H1 (cell line): ENCODE data around the gene UAP1. TPM values are rescaled to one million over a fixed set of nuclear protein-coding genes. Genes with fewer than 3 reads are reported as not detected.

ENCODE experiments used
- CTCF ChIA-PET: fragments of 300-600 bp; sonication (Branson Sonifier 250); formaldehyde crosslinking; loops from one replicate; lab custom pipeline; 2021; ENCODE audit not compliant: partially characterized antibody; lab: Charles Lee
- POLR2A ChIA-PET: fragments of 300-600 bp; sonication (Branson Sonifier 250); formaldehyde crosslinking; loops from one replicate; lab custom pipeline; 2021; ENCODE audit warnings: inconsistent platforms; ENCODE audit not compliant: partially characterized antibody; lab: Charles Lee
- DNase-seq, 2 experiments: peaks; one replicate each; pipeline versions ENCODE4 v3.0.0 to v3.0.0-alpha.2; 2010 to 2022; ENCODE audit warnings: low spot score in 2 of 2, low read depth in 1 of 2, mixed read lengths in 1 of 2
- FAIRE-seq: peaks from 2 replicates; lab custom pipeline; 2011; peaks lifted over from hg19 to GRCh38; lab: Jason Lieb, UNC
- H2AFZ ChIP-seq: 2 replicates; pipeline ENCODE4 v1.8.1; 2012; ENCODE audit warnings: low read length, inconsistent platforms
- H2AK5ac ChIP-seq: 2 replicates; pipeline ENCODE4 v1.6.1; 2013; ENCODE audit warnings: low read depth, low read length
- H2BK120ac ChIP-seq: replicated peaks from 2 replicates; pipeline ENCODE3; 2013; ENCODE audit warnings: low read depth, low read length, inconsistent platforms
- H2BK12ac ChIP-seq: 2 replicates; pipeline ENCODE4 v1.6.1; 2013; ENCODE audit warnings: low read depth, low read length
- H2BK15ac ChIP-seq: 2 replicates; pipeline ENCODE4 v1.6.1; 2013; ENCODE audit warnings: low read length
- H2BK20ac ChIP-seq: 2 replicates; pipeline ENCODE4 v1.6.1; 2013; ENCODE audit warnings: low read length
- H2BK5ac ChIP-seq: 2 replicates; pipeline ENCODE4 v1.6.1; 2013; ENCODE audit warnings: low read depth, low read length
- H3K14ac ChIP-seq: 2 replicates; pipeline ENCODE4 v1.6.1; 2013; ENCODE audit warnings: inconsistent platforms; ENCODE audit not compliant: insufficient read length
- H3K18ac ChIP-seq: 2 replicates; pipeline ENCODE4 v1.6.1; 2013; ENCODE audit warnings: low read length; ENCODE audit errors: extremely low read depth
- H3K23ac ChIP-seq: 2 replicates; pipeline ENCODE4 v1.6.1; 2013; ENCODE audit warnings: inconsistent platforms; ENCODE audit not compliant: insufficient read length
- H3K23me2 ChIP-seq: 2 replicates; pipeline ENCODE4 v1.6.1; 2013; ENCODE audit warnings: low read depth, low read length
- H3K27ac ChIP-seq: 2 replicates; pipeline ENCODE4 v1.6.1; 2011; ENCODE audit warnings: low read depth, low read length, inconsistent platforms
- H3K27me3 ChIP-seq, 4 experiments: replicated peaks in 1 of 4; 1 replicate in 1 of 4; 2 replicates in 3 of 4; pipeline versions ENCODE4 v1.6.1 to v1.8.1; 2011 to 2013; ENCODE audit warnings: low read length in 3 of 4, mild to moderate bottlenecking in 3 of 4, inconsistent platforms in 2 of 4, mixed read lengths in 2 of 4, moderate library complexity in 1 of 4; ENCODE audit not compliant: control insufficient read depth in 3 of 4, insufficient read depth in 3 of 4; ENCODE audit errors: extremely low read depth in 1 of 4
- H3K36me3 ChIP-seq, 4 experiments: 2 replicates each; pipeline versions ENCODE4 v1.6.1 to v1.8.1; 2011 to 2013; ENCODE audit warnings: mild to moderate bottlenecking in 4 of 4, low read length in 3 of 4, moderate library complexity in 2 of 4, control low read depth in 1 of 4, inconsistent platforms in 1 of 4; ENCODE audit not compliant: insufficient read depth in 4 of 4, control insufficient read depth in 2 of 4
- H3K4ac ChIP-seq: replicated peaks from 2 replicates; pipeline ENCODE3; 2013; ENCODE audit warnings: low read length, low read depth, mixed read lengths, inconsistent platforms; ENCODE audit not compliant: insufficient read length
- H3K4me1 ChIP-seq, 4 experiments: replicated peaks in 1 of 4; 1 replicate in 1 of 4; 2 replicates in 3 of 4; pipeline versions ENCODE4 v1.6.1 to v1.8.1; 2011 to 2013; ENCODE audit warnings: low read length in 3 of 4, inconsistent platforms in 2 of 4, mixed read lengths in 1 of 4; ENCODE audit not compliant: insufficient read depth in 4 of 4, control insufficient read depth in 3 of 4
- H3K4me2 ChIP-seq, 2 experiments: 2 replicates each; pipeline versions ENCODE4 v1.6.1 to v1.8.1; 2011 to 2013; ENCODE audit warnings: low read depth in 2 of 2, low read length in 2 of 2, control low read depth in 1 of 2, inconsistent platforms in 1 of 2, mild to moderate bottlenecking in 1 of 2; ENCODE audit not compliant: insufficient read depth in 1 of 2
- H3K4me3 ChIP-seq, 4 experiments: fragments of 200-600, 300-600 bp in 1 of 4; sonication (generic), shearing (Covaris generic), sonication (Bioruptor Twin) in 1 of 4; 2 replicates each; pipeline versions ENCODE4 v1.5.1 to v1.8.1; 2011 to 2016; ENCODE audit warnings: low read length in 4 of 4, low read depth in 3 of 4, control low read depth in 2 of 4, inconsistent platforms in 2 of 4, mild to moderate bottlenecking in 2 of 4, mixed read lengths in 1 of 4, moderate library complexity in 1 of 4; ENCODE audit not compliant: insufficient read depth in 2 of 4; ENCODE audit errors: extremely low read depth in 1 of 4
- H3K56ac ChIP-seq: replicated peaks from 2 replicates; pipeline ENCODE3; 2013; ENCODE audit warnings: low read depth, mild to moderate bottlenecking, mixed read lengths, low read length, inconsistent platforms; ENCODE audit not compliant: insufficient read length
- H3K79me1 ChIP-seq: 2 replicates; pipeline ENCODE4 v1.6.1; 2013; ENCODE audit warnings: low read depth, low read length, control low read depth
- H3K79me2 ChIP-seq, 2 experiments: 2 replicates each; pipeline versions ENCODE4 v1.6.1 to v1.8.1; 2012 to 2013; ENCODE audit warnings: low read length in 2 of 2, mild to moderate bottlenecking in 2 of 2, inconsistent platforms in 1 of 2; ENCODE audit not compliant: insufficient read depth in 2 of 2, control insufficient read depth in 1 of 2
- H3K9ac ChIP-seq, 4 experiments: replicated peaks in 1 of 4; 1 replicate in 1 of 4; 2 replicates in 3 of 4; pipeline versions ENCODE4 v1.6.1 to v1.8.1; 2011 to 2013; ENCODE audit warnings: low read depth in 3 of 4, low read length in 3 of 4, control low read depth in 2 of 4, mild to moderate bottlenecking in 2 of 4, moderate library complexity in 2 of 4, inconsistent platforms in 1 of 4; ENCODE audit errors: extremely low read depth in 1 of 4
- H3K9me3 ChIP-seq, 2 experiments: 2 replicates each; pipeline versions ENCODE4 v1.6.1 to v1.8.1; 2012 to 2013; ENCODE audit warnings: mild to moderate bottlenecking in 2 of 2, moderate library complexity in 2 of 2, control low read depth in 1 of 2, inconsistent platforms in 1 of 2, low read depth in 1 of 2, low read length in 1 of 2, mixed read lengths in 1 of 2; ENCODE audit not compliant: insufficient read depth in 2 of 2
- H4K20me1 ChIP-seq, 2 experiments: replicated peaks in 1 of 2; 2 replicates each; pipeline versions ENCODE3 to v1.8.1; 2011 to 2013; ENCODE audit warnings: inconsistent platforms in 2 of 2, low read length in 2 of 2, mild to moderate bottlenecking in 1 of 2; ENCODE audit not compliant: insufficient read depth in 2 of 2, control insufficient read depth in 1 of 2
- H4K5ac ChIP-seq: 2 replicates; pipeline ENCODE4 v1.6.1; 2013; ENCODE audit warnings: low read length, low read depth, mixed read lengths, inconsistent platforms; ENCODE audit not compliant: insufficient read length
- H4K8ac ChIP-seq: 2 replicates; pipeline ENCODE4 v1.8.0; 2013; ENCODE audit warnings: mild to moderate bottlenecking, moderate library complexity, low read length, inconsistent platforms; ENCODE audit not compliant: insufficient read depth; ENCODE audit errors: extremely low read depth
- H4K91ac ChIP-seq: replicated peaks from 2 replicates; pipeline ENCODE3; 2013; ENCODE audit warnings: low read length, mixed read lengths, inconsistent platforms; ENCODE audit not compliant: insufficient read length
- CHD1 ChIP-seq: IDR thresholded peaks from 2 replicates; pipeline ENCODE4 v1.6.1; 2012; ENCODE audit warnings: low read depth, low read length, improper control_type of control experiment
- EGR1 ChIP-seq: IDR thresholded peaks from 2 replicates; pipeline ENCODE4 v1.6.1; 2011; ENCODE audit warnings: low read depth, low read length, borderline replicate concordance
- EZH2 ChIP-seq: fragments of 200-600 bp; sonication (generic); IDR thresholded peaks from 2 replicates; pipeline ENCODE4 v1.7.1; 2012; ENCODE audit warnings: low read depth, mild to moderate bottlenecking, moderate library complexity, low read length, inconsistent platforms; ENCODE audit not compliant: severe bottlenecking
- GTF2F1 ChIP-seq: IDR thresholded peaks from 2 replicates; pipeline ENCODE4 v1.6.1; 2012; ENCODE audit warnings: low read depth, low read length, improper control_type of control experiment, borderline replicate concordance
- JUND ChIP-seq: IDR thresholded peaks from 2 replicates; pipeline ENCODE4 v1.6.1; 2011; ENCODE audit warnings: mild to moderate bottlenecking, improper control_type of control experiment, low read length
- POLR2A ChIP-seq, 2 experiments: IDR thresholded peaks; 1 replicate in 1 of 2; 2 replicates in 1 of 2; pipeline ENCODE4 v1.6.1; 2011; ENCODE audit warnings: low read depth in 2 of 2, low read length in 2 of 2, mild to moderate bottlenecking in 2 of 2; ENCODE audit errors: control extremely low read depth in 1 of 2
- POU5F1 ChIP-seq: IDR thresholded peaks from 2 replicates; pipeline ENCODE4 v1.6.1; 2011; ENCODE audit warnings: low read depth, mild to moderate bottlenecking, low read length, moderate library complexity
- RNF2 ChIP-seq: fragments of 200-900, 300-1000 bp; sonication (generic); IDR thresholded peaks from 2 replicates; pipeline ENCODE4 v1.7.1; 2016; ENCODE audit warnings: borderline replicate concordance, low read depth, mild to moderate bottlenecking, antibody characterized with exemption, low read length; ENCODE audit not compliant: poor library complexity, severe bottlenecking; ENCODE audit errors: missing control alignments
- SAP30 ChIP-seq: fragments of 300-600 bp; sonication (generic); IDR thresholded peaks from 2 replicates; pipeline ENCODE4 v1.7.1; 2012; ENCODE audit warnings: low read length, moderate library complexity, mild to moderate bottlenecking, inconsistent platforms; ENCODE audit not compliant: insufficient read depth, insufficient replicate concordance
- SIN3A ChIP-seq, 2 experiments: IDR thresholded peaks in 1 of 2; conservative IDR thresholded peaks in 1 of 2; 2 replicates each; pipeline ENCODE4 v1.6.1; 2011 to 2012; ENCODE audit warnings: low read length in 2 of 2, improper control_type of control experiment in 1 of 2, low read depth in 1 of 2, mild to moderate bottlenecking in 1 of 2
- SIRT6 ChIP-seq: IDR thresholded peaks from one replicate; pipeline ENCODE4 v1.7.1; 2012; ENCODE audit warnings: low read length, inconsistent platforms
- TAF1 ChIP-seq: IDR thresholded peaks from 2 replicates; pipeline ENCODE4 v1.6.1; 2011; ENCODE audit warnings: mild to moderate bottlenecking, low read depth, low read length
- TBP ChIP-seq: IDR thresholded peaks from 2 replicates; pipeline ENCODE4 v1.6.1; 2011; ENCODE audit warnings: low read depth, low read length, improper control_type of control experiment
- WGBS, 2 experiments: shearing (Covaris generic) in 1 of 2; methylation state at CpG; one replicate each; pipeline versions ENCODE4 v1.1.6 to v1.1.7; 2013 to 2015; ENCODE audit warnings: low lambda C conversion rate in 2 of 2, mixed read lengths in 2 of 2, inconsistent platforms in 1 of 2, low coverage in 1 of 2, missing lambda C conversion rate in 1 of 2; ENCODE audit not compliant: insufficient replicate concordance in 2 of 2, insufficient coverage in 1 of 2, insufficient read length in 1 of 2; ENCODE audit errors: extremely low coverage in 1 of 2, missing lambda C conversion rate in 1 of 2; 5-methylcytosine and 5-hydroxymethylcytosine counted together
- polyA plus RNA-seq, 7 experiments: library from polyadenylated mRNA; depleted of rRNA in 3 of 7; stranded (reverse) in 5 of 7; unstranded in 2 of 7; fragments of >200 nt in 5 of 7; fragments of 200-250 nt in 2 of 7; gene quantifications; 1 replicate in 5 of 7; 2 replicates in 1 of 7; 4 replicates in 1 of 7; pipeline versions ENCODE4 v1.2.1 to v1.2.3, GENCODE V29; 2011 to 2013; ENCODE audit warnings: missing spikeins in 2 of 7, mixed read lengths in 2 of 7
- total RNA-seq: library from RNA; stranded (reverse); fragmentation: NEBNext Ultra II Directional; extraction: Animal tissue kit (Norgen Biotek cat#: 25700); gene quantifications from 2 replicates; pipeline ENCODE4 v1.2.1, GENCODE V29; 2021

Gene UAP1
- total and polyA plus RNA-seq, 2 of the 8 experiments (the other 6 are each of a cell fraction or from before 2014, with no cell fraction given): 9.4 to 32.9 TPM

- no peaks in the 10 kb centered on the region for H3K27me3 ChIP-seq
- no peak overlapping the region for H3K4me3 ChIP-seq
- no peak overlapping the region for H4K91ac ChIP-seq
- H3K9me3 ChIP-seq: no peaks in the 10 kb centered on the region
- H3K4me1 ChIP-seq: no peaks in the 10 kb centered on the region
- no peaks in the 10 kb centered on the region for H3K79me2 ChIP-seq
- no peaks in the 10 kb centered on the region for H3K36me3 ChIP-seq
- H4K8ac ChIP-seq: no peak overlapping the region
- H2BK20ac ChIP-seq: no peak overlapping the region
- no peak overlapping the region for H3K9ac ChIP-seq
- no peak overlapping the region for H3K18ac ChIP-seq
- H3K79me1 ChIP-seq: no peaks in the 10 kb centered on the region
- H3K23me2 ChIP-seq: no peaks in the 10 kb centered on the region
- no peak overlapping the region for H3K4ac ChIP-seq
- no peak overlapping the region for H3K14ac ChIP-seq
- H4K20me1 ChIP-seq: peaks cover 0 to 2% of the 10 kb centered on the region in 2 experiments
- DNase-seq (no peak), FAIRE-seq (no peak)
- no peak overlapping the region for H3K56ac ChIP-seq
- ChIA-PET POLR2A (interaction anchor here (0.6 to 1.6 kb wide), 2 partner anchors 10 to 161 kb away, joined by 3 to 6 read pairs; partner anchors contain the start of gene UAP1), CTCF (interaction anchor here (1.0 to 1.4 kb wide), 2 partner anchors 42 to 183 kb away, joined by 3 read pairs; no protein-coding TSS in a partner anchor)
- no peak overlapping the region for H2BK5ac ChIP-seq
- H3K27ac ChIP-seq: no peak overlapping the region
- no peak overlapping the region for H2BK12ac ChIP-seq
- no peak overlapping the region for H4K5ac ChIP-seq
- H2BK15ac ChIP-seq: no peak overlapping the region
- no peak overlapping the region for H2AFZ ChIP-seq
- H2BK120ac ChIP-seq: no peak overlapping the region
- 97% methylated on average over 1 of the region's 1 CpG; no CpG with 5 or more reads in 1 of the 2 experiments for WGBS, 2 experiments
- no peak overlapping the region for H3K4me2 ChIP-seq
- H2AK5ac ChIP-seq: no peak overlapping the region
- no peak overlapping the region for H3K23ac ChIP-seq
- TF ChIP-seq RNF2 (no peak), SAP30 (no peak), GTF2F1 (no peak), CHD1 (no peak), EZH2 (no peak), JUND (no peak), EGR1 (no peak), TAF1 (no peak), POLR2A (IDR thresholded peaks at IDR 0.05; ENCODE audit: control extremely low read depth in 1 of 2, low read depth in 2 of 2, low read length in 2 of 2) (no peak), SIRT6 (no peak), SIN3A (conservative IDR thresholded peaks at IDR 0.05 in 1 of 2, IDR thresholded peaks at IDR 0.05 in 1 of 2; ENCODE audit: low read depth in 1 of 2, low read length in 2 of 2) (no peak), TBP (no peak), POU5F1 (no peak)
Observed at GRCh38 chr1:162571696-162572095, 10.2 kb downstream of the UAP1 start.
